ENCODE results near the gene ZNF761.
A peak's percentile ranks its signal among the peaks of the same experiment; 100 is the strongest.
"Not testable (repeated sequence)": the region's sequence is repeated elsewhere in the genome, so short reads cannot be mapped to it uniquely, and the experiment has no call there.

Gene ZNF761

GRCh38 chr19:53431399-53432087 is at the start of gene ZNF761:
Gene ZNF761, plus strand, starts transcription at chr19:53431984. Its CDS starts 15,285 bp downstream, at chr19:53447269.
- peak; percentile 97 for DNase-seq

- no peak for DNase-seq
These were observed 43.6 kb upstream of the ZNF761 start for GRCh38 chr19:53388168-53388567.

GRCh38 chr19:53388904-53389303 is 42.9 kb upstream of the ZNF761 start:
- no peak for DNase-seq

- no peak for DNase-seq
These were observed 42.2 kb upstream of the ZNF761 start for GRCh38 chr19:53389571-53389970.

GRCh38 chr19:53389978-53390377 is 41.8 kb upstream of the ZNF761 start:
- DNase-seq: no peak

GRCh38 chr19:53394522-53394973 is 37.2 kb upstream of the ZNF761 start:
- DNase-seq: no peak

- peak; percentile 95 for DNase-seq
These were observed 36.6 kb upstream of the ZNF761 start, which contains the start of gene ZNF765 for GRCh38 chr19:53394974-53395839. Gene ZNF765, plus strand, starts transcription at chr19:53395149. Its CDS starts 2,867 bp downstream, at chr19:53398016.

- not testable (repeated sequence) for DNase-seq
These were observed 35.8 kb upstream of the ZNF761 start for GRCh38 chr19:53395840-53396524.

- no peak for DNase-seq
These were observed 35.3 kb upstream of the ZNF761 start for GRCh38 chr19:53396525-53396868.

- DNase-seq: not testable (repeated sequence)
These were observed 33.9 kb upstream of the ZNF761 start for GRCh38 chr19:53397918-53398317.

- DNase-seq: no peak
These were observed 22.1 kb upstream of the ZNF761 start for GRCh38 chr19:53409505-53410204.

GRCh38 chr19:53420520-53421315 is 11.1 kb upstream of the ZNF761 start:
- DNase-seq: not testable (repeated sequence)

- DNase-seq: no peak
These were observed 9.2 kb upstream of the ZNF761 start for GRCh38 chr19:53422551-53422950.

- DNase-seq: not testable (repeated sequence)
These were observed 8.7 kb upstream of the ZNF761 start for GRCh38 chr19:53423074-53423473.

- DNase-seq: not testable (repeated sequence)
These were observed 8.1 kb upstream of the ZNF761 start for GRCh38 chr19:53423680-53424079.

- peak; percentile 71 for DNase-seq
These were observed 6.7 kb upstream of the ZNF761 start for GRCh38 chr19:53424968-53425597.

GRCh38 chr19:53432088-53432661 is 391 bp downstream of the ZNF761 start:
- DNase-seq: no peak

- DNase-seq: not testable (repeated sequence)
These were observed 12.0 kb downstream of the ZNF761 start for GRCh38 chr19:53443809-53444208.

- not testable (repeated sequence) for DNase-seq
These were observed 15.4 kb downstream of the ZNF761 start for GRCh38 chr19:53447196-53447595.

GRCh38 chr19:53455828-53456227 is 24.0 kb downstream of the ZNF761 start:
- DNase-seq: no peak
